A673 (cell line): Measurements from ENCODE around the gene SLC51A. TPM values are rescaled to one million over a fixed set of nuclear protein-coding genes. Genes with fewer than 3 reads are reported as not detected.

Source experiments
- BruUV-seq: library from RNA; stranded (reverse); fragments of 400-500 nt; replicated peaks from 2 replicates; lab custom pipeline; 2021; lab: Mats Ljungman, UMichigan
- CTCF ChIA-PET: fragments of 300-600 bp; sonication (Branson Sonifier 250); formaldehyde crosslinking; loops from one replicate; lab custom pipeline; 2022; ENCODE audit warnings: antibody characterized with exemption; lab: Charles Lee
- POLR2A ChIA-PET: fragments of 300-600 bp; sonication (Branson Sonifier 250); formaldehyde crosslinking; loops from one replicate; lab custom pipeline; 2022; ENCODE audit warnings: antibody characterized with exemption; ENCODE audit not compliant: low non-redundant PET; lab: Charles Lee
- DNase-seq: peaks from one replicate; pipeline ENCODE4 v3.0.0-alpha.2; 2015; ENCODE audit warnings: low spot score
- H3K27ac ChIP-seq: fragments of 200-600 bp; sonication (generic); 2 replicates; pipeline ENCODE4 v1.5.1; 2016; ENCODE audit warnings: mixed run types, low read depth, mild to moderate bottlenecking, mixed read lengths, antibody characterized with exemption, low read length; ENCODE audit not compliant: poor library complexity, severe bottlenecking
- H3K27me3 ChIP-seq: fragments of 200-600 bp; sonication (generic); replicated peaks from 2 replicates; pipeline ENCODE4 v1.6.1; 2017; ENCODE audit warnings: mixed run types, low read depth, mild to moderate bottlenecking, mixed read lengths, antibody characterized with exemption, low read length; ENCODE audit not compliant: insufficient read depth, poor library complexity
- H3K36me3 ChIP-seq: fragments of 200-600 bp; sonication (generic); 2 replicates; pipeline ENCODE4 v1.6.1; 2016; ENCODE audit warnings: mixed run types, mild to moderate bottlenecking, mixed read lengths, antibody characterized with exemption, low read length; ENCODE audit not compliant: insufficient read depth, poor library complexity, severe bottlenecking
- H3K4me1 ChIP-seq: fragments of 200-600 bp; sonication (generic); 2 replicates; pipeline ENCODE4 v1.6.1; 2017; ENCODE audit warnings: mixed run types, mild to moderate bottlenecking, mixed read lengths, antibody characterized with exemption, low read length; ENCODE audit not compliant: insufficient read depth, poor library complexity, severe bottlenecking
- H3K4me3 ChIP-seq: fragments of 200-600 bp; sonication (generic); 2 replicates; pipeline ENCODE4 v1.5.1; 2016; ENCODE audit warnings: low read depth, mixed run types, mild to moderate bottlenecking, mixed read lengths, low read length; ENCODE audit not compliant: poor library complexity, severe bottlenecking
- H3K9me3 ChIP-seq: fragments of 200-600 bp; sonication (generic); 2 replicates; pipeline ENCODE4 v1.6.1; 2016; ENCODE audit warnings: mixed run types, low read depth, mild to moderate bottlenecking, mixed read lengths, antibody characterized with exemption, low read length; ENCODE audit not compliant: poor library complexity, severe bottlenecking
- EZH2 ChIP-seq: fragments of 200-600 bp; sonication (generic); IDR thresholded peaks from 2 replicates; pipeline ENCODE4 v1.6.1; 2017; ENCODE audit warnings: borderline replicate concordance, low read depth, mild to moderate bottlenecking, mixed read lengths, antibody characterized with exemption, low read length; ENCODE audit not compliant: poor library complexity, severe bottlenecking
- intact Hi-C: fragments of 100-400 bp; cut with micrococcal nuclease; formaldehyde crosslinking; loops from one replicate; pipeline ENCODE4 v1.10.0; 2022; ENCODE audit not compliant: unreplicated experiment
- total RNA-seq: library from RNA; stranded (reverse); gene quantifications from 2 replicates; pipeline ENCODE4 v1.2.3, GENCODE V29; 2021
- TF ChIP-seq, protein P1 (sequence below): fragments of 300-800, 200-600 bp; sonication (generic); conservative IDR thresholded peaks from 2 replicates; pipeline ENCODE4 v1.5.1; 2017; ENCODE audit warnings: low read depth, mild to moderate bottlenecking, antibody characterized with exemption, low read length, moderate library complexity, mixed read lengths

Gene SLC51A
- total RNA-seq, 1 experiment from 2014 or later, result not detected

DNA sequence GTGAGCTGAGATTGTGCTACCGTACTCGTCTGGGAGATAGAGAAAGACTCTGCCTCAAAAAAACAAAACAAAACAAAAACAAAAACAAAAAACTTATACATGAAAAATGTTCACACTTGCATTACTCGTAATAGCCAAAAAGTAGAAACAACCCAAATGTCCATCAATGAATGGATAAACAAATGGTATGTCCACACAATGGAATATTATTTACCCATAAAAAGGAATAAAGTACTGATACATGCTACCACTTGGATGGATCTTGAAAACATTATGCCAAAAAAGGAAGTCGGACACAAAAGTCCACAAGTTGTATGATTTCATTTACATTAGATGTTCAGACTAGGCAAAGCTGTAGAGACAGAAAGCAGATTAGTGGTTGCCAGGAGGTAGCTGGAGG is 44.5 kb downstream of the SLC51A start:
- CTCF ChIA-PET, result no interaction called here

DNA sequence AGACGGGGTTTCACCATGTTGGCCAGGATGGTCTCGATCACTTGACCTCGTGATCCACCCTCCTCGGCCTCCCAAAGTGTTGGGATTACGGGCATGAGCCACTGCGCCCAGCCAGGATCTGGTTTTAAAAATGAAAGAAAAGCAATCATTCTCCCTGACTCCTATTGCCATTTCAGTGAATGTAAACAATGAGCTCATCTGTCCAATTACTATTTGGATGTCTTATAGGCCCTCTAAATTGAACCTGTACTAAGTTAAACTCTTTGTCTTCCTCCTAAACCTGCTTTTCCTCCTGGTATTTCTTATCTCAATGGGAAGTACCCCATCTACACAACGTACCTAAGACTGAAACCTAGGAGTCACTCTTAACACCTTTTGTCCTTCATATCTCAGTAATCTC is 47.5 kb downstream of the SLC51A start:
- intact Hi-C loops, result no loop called here
- no TSS peak for BruUV-seq

More for the DNA sequence above, 44.5 kb downstream of the SLC51A start:
- intact Hi-C loops, result no loop called here
- H3K36me3 ChIP-seq, result no peaks in the 10 kb centered on the region
- no peak overlapping the region for H3K4me3 ChIP-seq
- TF ChIP-seq EZH2, result no peak
- TF ChIP-seq, protein P1, sequence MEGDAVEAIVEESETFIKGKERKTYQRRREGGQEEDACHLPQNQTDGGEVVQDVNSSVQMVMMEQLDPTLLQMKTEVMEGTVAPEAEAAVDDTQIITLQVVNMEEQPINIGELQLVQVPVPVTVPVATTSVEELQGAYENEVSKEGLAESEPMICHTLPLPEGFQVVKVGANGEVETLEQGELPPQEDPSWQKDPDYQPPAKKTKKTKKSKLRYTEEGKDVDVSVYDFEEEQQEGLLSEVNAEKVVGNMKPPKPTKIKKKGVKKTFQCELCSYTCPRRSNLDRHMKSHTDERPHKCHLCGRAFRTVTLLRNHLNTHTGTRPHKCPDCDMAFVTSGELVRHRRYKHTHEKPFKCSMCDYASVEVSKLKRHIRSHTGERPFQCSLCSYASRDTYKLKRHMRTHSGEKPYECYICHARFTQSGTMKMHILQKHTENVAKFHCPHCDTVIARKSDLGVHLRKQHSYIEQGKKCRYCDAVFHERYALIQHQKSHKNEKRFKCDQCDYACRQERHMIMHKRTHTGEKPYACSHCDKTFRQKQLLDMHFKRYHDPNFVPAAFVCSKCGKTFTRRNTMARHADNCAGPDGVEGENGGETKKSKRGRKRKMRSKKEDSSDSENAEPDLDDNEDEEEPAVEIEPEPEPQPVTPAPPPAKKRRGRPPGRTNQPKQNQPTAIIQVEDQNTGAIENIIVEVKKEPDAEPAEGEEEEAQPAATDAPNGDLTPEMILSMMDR, result no peak
- peaks cover 3% of the 10 kb centered on the region for H3K4me1 ChIP-seq
- no TSS peak for BruUV-seq
- no peaks in the 10 kb centered on the region for H3K9me3 ChIP-seq
- H3K27me3 ChIP-seq, result no peaks in the 10 kb centered on the region
- POLR2A ChIA-PET, result no interaction called here
- no peak for DNase-seq
- no peak overlapping the region for H3K27ac ChIP-seq

DNA sequence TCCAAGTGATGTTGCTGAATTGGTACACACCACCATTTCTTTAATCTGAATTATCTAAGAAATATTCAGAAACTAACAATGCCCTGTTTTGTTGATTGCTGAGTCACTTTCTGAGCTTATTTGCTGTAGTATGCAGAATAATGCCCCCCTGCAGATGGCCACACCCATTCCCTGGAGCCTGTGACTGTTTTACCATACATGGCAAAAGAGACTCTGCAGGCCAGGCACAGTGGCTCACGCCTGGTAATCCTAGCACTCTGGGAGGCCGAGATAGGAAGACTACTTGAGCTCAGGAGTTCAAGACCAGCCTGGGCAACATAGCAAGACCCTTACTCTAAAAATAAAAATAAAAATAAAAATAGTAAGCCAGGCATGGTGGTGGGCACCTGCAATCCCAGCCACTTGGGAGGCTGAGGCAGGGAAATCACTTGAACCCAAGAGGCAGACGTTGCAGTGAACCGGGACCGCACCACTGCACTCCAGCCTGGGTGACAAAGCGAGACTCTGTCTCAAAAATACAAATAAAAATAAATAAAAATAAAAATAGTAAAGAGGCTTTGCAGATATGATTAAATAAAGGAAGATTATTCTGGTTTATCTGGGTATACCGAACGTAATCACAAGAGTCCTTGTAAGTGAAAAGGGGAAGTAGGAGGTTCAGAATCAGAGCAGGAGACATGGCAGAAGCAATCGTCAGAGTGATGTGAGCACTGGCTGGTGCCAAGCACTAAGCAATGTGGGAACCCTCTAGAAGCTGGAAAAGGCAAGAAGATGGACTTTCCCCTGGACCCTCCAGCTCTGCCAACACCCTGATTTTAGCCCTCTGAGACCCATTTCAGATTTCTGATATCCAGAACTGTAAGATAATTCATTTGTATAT is 52.2 kb downstream of the SLC51A start:
- TF ChIP-seq, protein P1, result no peak
- no peak for TF ChIP-seq EZH2
- intact Hi-C loops, result no loop called here
- peaks cover 10% of the 10 kb centered on the region for H3K4me1 ChIP-seq
- H3K4me3 ChIP-seq, result no peak overlapping the region
- H3K9me3 ChIP-seq, result no peaks in the 10 kb centered on the region
- CTCF ChIA-PET, result interaction anchor here (0.5 to 1.1 kb wide), 4 partner anchors 15 to 256 kb away, joined by 3 to 6 read pairs (median 4); no protein-coding TSS in a partner anchor
- peak overlapping the region; percentile 90 for H3K27ac ChIP-seq
- peak; percentile 95 for DNase-seq
- POLR2A ChIA-PET, result no interaction called here
- BruUV-seq, result no TSS peak
- H3K36me3 ChIP-seq, result peaks cover 23% of the 10 kb centered on the region
- H3K27me3 ChIP-seq, result no peaks in the 10 kb centered on the region

More for the DNA sequence above, 47.5 kb downstream of the SLC51A start:
- Histone ChIP-seq H3K9me3 (no peaks in the 10 kb centered on the region), H3K27me3 (no peaks in the 10 kb centered on the region), H3K27ac (no peak overlapping the region), H3K4me1 (peaks cover 14% of the 10 kb centered on the region), H3K36me3 (peaks cover 11% of the 10 kb centered on the region), H3K4me3 (no peak overlapping the region)
- CTCF ChIA-PET, result no interaction called here
- TF ChIP-seq, protein P1, result no peak
- no peak for TF ChIP-seq EZH2
- POLR2A ChIA-PET, result no interaction called here
- DNase-seq, result no peak
